Mammary epithelial cell (primary cell): ENCODE measurements around the gene FARS2.

Source experiments
- CTCF ChIP-seq, 2 donors: IDR thresholded peaks in 1 of 2; conservative IDR thresholded peaks in 1 of 2; 2 replicates each; pipeline ENCODE4 v1.5.1; 2011 to 2012; ENCODE audit warnings: inconsistent platforms in 2 of 2, low read length in 2 of 2, mild to moderate bottlenecking in 2 of 2, control low read depth in 1 of 2, low read depth in 1 of 2; ENCODE audit not compliant: insufficient read depth in 1 of 2; ENCODE audit errors: extremely low read depth in 1 of 2
- EZH2 ChIP-seq: IDR thresholded peaks from 2 replicates; pipeline ENCODE4 v1.6.1; 2012; ENCODE audit warnings: low read length, inconsistent platforms, borderline replicate concordance

- TF ChIP-seq CTCF (conservative IDR thresholded peaks at IDR 0.05 in 1 of 2, IDR thresholded peaks at IDR 0.05 in 1 of 2; ENCODE audit: extremely low read depth in 1 of 2, insufficient read depth in 1 of 2, low read depth in 1 of 2, low read length in 2 of 2) (no peak), EZH2 (no peak)
Measured at GRCh38 chr6:5266423-5266822, 5.1 kb downstream of the FARS2 start.
